ENCODE data around the gene RGL2. TPM values are rescaled to one million over a fixed set of nuclear protein-coding genes. Genes with fewer than 3 reads are reported as not detected.

The RGL2 gene
- total and polyA plus RNA-seq, 2 of the 4 experiments (the other 2 are of a cell fraction), result 4.1 to 26.9 TPM

DNA sequence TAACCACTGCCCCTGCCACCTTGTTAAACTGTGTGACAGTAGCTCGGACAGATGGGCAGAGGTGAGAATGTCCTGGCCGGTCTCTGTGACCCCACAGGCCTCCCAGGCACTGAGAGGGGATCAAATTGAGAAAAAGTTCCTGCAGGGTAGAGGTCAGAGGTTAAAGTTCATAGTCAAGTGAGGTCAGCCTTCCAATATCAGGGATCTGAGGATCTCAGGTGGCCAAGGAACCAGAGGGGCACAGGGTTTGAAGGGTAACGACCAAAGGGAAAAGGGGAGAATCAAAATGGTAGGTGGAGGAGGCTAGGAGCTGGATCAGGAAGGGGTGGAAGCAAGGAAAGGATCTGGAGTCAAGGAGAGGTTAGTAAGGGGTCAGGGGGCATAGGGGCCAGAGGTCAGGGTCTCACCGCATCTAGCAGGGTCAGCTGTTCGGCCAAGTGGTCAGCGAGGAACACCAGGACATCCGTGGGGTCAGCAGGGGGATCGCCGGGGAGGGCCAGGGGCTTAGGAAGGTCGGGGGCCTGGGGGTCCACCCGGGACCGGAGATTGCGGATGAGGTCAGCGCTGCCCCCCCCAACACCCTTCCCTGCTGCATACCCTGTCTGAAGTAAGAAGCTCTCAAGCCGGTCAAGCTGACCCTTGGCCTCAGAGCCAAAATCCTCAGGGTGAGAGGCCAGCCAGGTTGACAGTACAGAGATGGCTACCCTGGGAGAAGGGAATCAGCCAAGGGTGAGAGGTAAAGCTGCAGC lies 2.9 kb downstream of the RGL2 start:
- no TSS peak for BruUV-seq (replicated peaks)
- no peak overlapping the region for H3K23ac ChIP-seq (ENCODE audit: low read depth, low read length)
- no peak overlapping the region for H4K8ac ChIP-seq (ENCODE audit: low read depth in 2 of 2, low read length in 2 of 2)
- H3K56ac ChIP-seq (ENCODE audit: extremely low read depth, insufficient read depth, low read length), result no peak overlapping the region
- in situ Hi-C loops (cut with MboI; ENCODE audit: low sequenced_read_pairs), result no loop called here
- H2AK9ac ChIP-seq (replicated peaks; ENCODE audit: low read depth, low read length, poor library complexity), result no peak overlapping the region
- peaks cover 30% of the 10 kb centered on the region for H3K36me3 ChIP-seq (ENCODE audit: control insufficient read depth, insufficient read depth, low read length)
- no peak overlapping the region for H3K4me3 ChIP-seq (ENCODE audit: insufficient read depth, low read depth, low read length)
- no peak overlapping the region for H2BK120ac ChIP-seq (ENCODE audit: low read depth, low read length)
- no peaks in the 10 kb centered on the region for H3K9me3 ChIP-seq (ENCODE audit: control insufficient read depth, insufficient read depth, low read length)
- no peak overlapping the region for H2AFZ ChIP-seq (replicated peaks; ENCODE audit: low read length, poor library complexity)
- H4K91ac ChIP-seq (ENCODE audit: insufficient read depth, low read depth, low read length), result no peak overlapping the region
- no peak overlapping the region for H3K4me2 ChIP-seq (ENCODE audit: low read depth, low read length)
- H2BK20ac ChIP-seq (ENCODE audit: low read depth, low read length), result no peak overlapping the region
- H2AK5ac ChIP-seq (ENCODE audit: low read depth, low read length), result no peak overlapping the region
- CTCF ChIA-PET, result interaction anchor here (2.0 kb wide), 1 partner anchor 18 kb away, joined by 5 read pairs; the partner anchor contains the start of gene B3GALT4
- no peak overlapping the region for H3K14ac ChIP-seq (replicated peaks; ENCODE audit: low read depth, low read length)
- H3K27me3 ChIP-seq (ENCODE audit: control insufficient read depth, insufficient read depth, low read length), result no peaks in the 10 kb centered on the region
- 63% methylated on average over 2 of the region's 15 CpGs; no CpG with 5 or more reads in 1 of the 2 experiments for WGBS, 2 experiments (ENCODE audit: extremely low coverage in 2 of 2, insufficient read length in 1 of 2)
- intact Hi-C loops (cut with micrococcal nuclease), result loop anchor here (5.0 kb wide), 1 partner anchor 122 kb away; the partner anchor contains the start of gene CUTA
- H2BK15ac ChIP-seq (ENCODE audit: low read depth, low read length), result no peak overlapping the region
- DNase-seq (no peak), ATAC-seq (ENCODE audit: low read depth) (no peak)
- no peak overlapping the region for H3K27ac ChIP-seq (ENCODE audit: insufficient read depth, low read length)
- no peak overlapping the region for H2BK5ac ChIP-seq (ENCODE audit: low read depth, low read length, poor library complexity, severe bottlenecking)
- H3K18ac ChIP-seq (ENCODE audit: low read depth, low read length), result no peak overlapping the region
- H4K20me1 ChIP-seq (ENCODE audit: insufficient read depth, low read length), result peaks cover 9% of the 10 kb centered on the region
- no peak overlapping the region for H3K4ac ChIP-seq (ENCODE audit: low read depth, low read length)
- H3K79me1 ChIP-seq (ENCODE audit: low read depth in 1 of 2, low read length in 2 of 2), result peaks cover 13 to 37% of the 10 kb centered on the region in 2 experiments; a peak in 3 of 4 replicates
- H3K4me1 ChIP-seq (ENCODE audit: control insufficient read depth, insufficient read depth, low read length), result no peaks in the 10 kb centered on the region
- no peak overlapping the region for H4K5ac ChIP-seq (ENCODE audit: low read depth, low read length)
- no peaks in the 10 kb centered on the region for H3K9me1 ChIP-seq (ENCODE audit: insufficient read depth, low read length)
- dilution Hi-C loops (cut with HindIII; ENCODE audit: low sequenced_read_pairs, unreplicated experiment), result no loop called here
- POLR2A ChIA-PET (ENCODE audit: unreplicated experiment), result no interaction called here
- no peak overlapping the region for H3K9ac ChIP-seq (ENCODE audit: low read depth, low read length)
- TF ChIP-seq SMC3 (IDR thresholded peaks at IDR 0.05; ENCODE audit: low read depth, low read length), result no peak
- no peak for TF ChIP-seq USF2 (IDR thresholded peaks at IDR 0.05; ENCODE audit: low read depth, low read length)
- no peak for TF ChIP-seq RFX5 (IDR thresholded peaks at IDR 0.05; ENCODE audit: low read depth, low read length)
- no peak for TF ChIP-seq BHLHE40 (IDR thresholded peaks at IDR 0.05; ENCODE audit: low read depth, low read length)
- TF ChIP-seq MAZ (IDR thresholded peaks at IDR 0.05; ENCODE audit: borderline replicate concordance, low read depth, low read length), result no peak
- TF ChIP-seq, protein P1, sequence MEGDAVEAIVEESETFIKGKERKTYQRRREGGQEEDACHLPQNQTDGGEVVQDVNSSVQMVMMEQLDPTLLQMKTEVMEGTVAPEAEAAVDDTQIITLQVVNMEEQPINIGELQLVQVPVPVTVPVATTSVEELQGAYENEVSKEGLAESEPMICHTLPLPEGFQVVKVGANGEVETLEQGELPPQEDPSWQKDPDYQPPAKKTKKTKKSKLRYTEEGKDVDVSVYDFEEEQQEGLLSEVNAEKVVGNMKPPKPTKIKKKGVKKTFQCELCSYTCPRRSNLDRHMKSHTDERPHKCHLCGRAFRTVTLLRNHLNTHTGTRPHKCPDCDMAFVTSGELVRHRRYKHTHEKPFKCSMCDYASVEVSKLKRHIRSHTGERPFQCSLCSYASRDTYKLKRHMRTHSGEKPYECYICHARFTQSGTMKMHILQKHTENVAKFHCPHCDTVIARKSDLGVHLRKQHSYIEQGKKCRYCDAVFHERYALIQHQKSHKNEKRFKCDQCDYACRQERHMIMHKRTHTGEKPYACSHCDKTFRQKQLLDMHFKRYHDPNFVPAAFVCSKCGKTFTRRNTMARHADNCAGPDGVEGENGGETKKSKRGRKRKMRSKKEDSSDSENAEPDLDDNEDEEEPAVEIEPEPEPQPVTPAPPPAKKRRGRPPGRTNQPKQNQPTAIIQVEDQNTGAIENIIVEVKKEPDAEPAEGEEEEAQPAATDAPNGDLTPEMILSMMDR (conservative IDR thresholded peaks at IDR 0.05; ENCODE audit: low read depth, low read length), result no peak
- TF ChIP-seq ELK1 (IDR thresholded peaks at IDR 0.05; ENCODE audit: borderline replicate concordance, low read depth, low read length), result no peak
- no peak for TF ChIP-seq POLR2A (IDR thresholded peaks at IDR 0.05; ENCODE audit: low read depth, low read length)
- no peak for TF ChIP-seq FOS (IDR thresholded peaks at IDR 0.05; ENCODE audit: low read depth, low read length)
- TF ChIP-seq NFE2L2 (IDR thresholded peaks at IDR 0.05; ENCODE audit: low read depth, low read length), result no peak
- no peak for TF ChIP-seq RAD21 (IDR thresholded peaks at IDR 0.05; ENCODE audit: low read length)

All from IMR-90 (cell line).